Globus pallidus (tissue), 1 donor: Measurements from ENCODE around the gene PIP4K2C.
"Not testable (repeated sequence)": the region's sequence is repeated elsewhere in the genome, so short reads cannot be mapped to it uniquely, and the experiment has no call there.

Experiments used
- DNase-seq: peaks from one replicate; pipeline ENCODE4 v3.0.0-alpha.2; 2015; ENCODE audit warnings: low spot score

PIP4K2C gene

GRCh38 chr12:57560516-57560915, 30.5 kb upstream of the PIP4K2C start:
- DNase-seq: no peak

DNA sequence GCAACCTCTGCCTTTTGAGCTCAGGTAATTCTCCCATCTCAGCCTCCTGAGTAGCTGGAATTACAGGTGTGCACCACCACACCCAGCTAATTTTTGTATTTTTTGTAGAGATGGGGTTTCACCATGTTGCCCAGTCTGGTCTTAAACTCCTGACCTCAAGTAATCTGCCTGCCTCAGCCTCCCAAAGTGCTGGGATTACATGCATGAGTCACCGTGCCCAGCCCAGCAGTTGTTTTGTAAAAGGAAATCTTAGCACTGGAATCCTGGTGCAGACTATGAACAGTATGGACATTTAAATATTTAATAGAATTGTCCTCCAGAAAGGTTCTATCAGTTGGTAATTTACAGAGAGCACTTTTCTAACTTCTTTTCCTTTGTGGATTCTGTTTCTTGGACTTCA, 29.9 kb upstream of the PIP4K2C start:
- DNase-seq: not testable (repeated sequence)

DNA sequence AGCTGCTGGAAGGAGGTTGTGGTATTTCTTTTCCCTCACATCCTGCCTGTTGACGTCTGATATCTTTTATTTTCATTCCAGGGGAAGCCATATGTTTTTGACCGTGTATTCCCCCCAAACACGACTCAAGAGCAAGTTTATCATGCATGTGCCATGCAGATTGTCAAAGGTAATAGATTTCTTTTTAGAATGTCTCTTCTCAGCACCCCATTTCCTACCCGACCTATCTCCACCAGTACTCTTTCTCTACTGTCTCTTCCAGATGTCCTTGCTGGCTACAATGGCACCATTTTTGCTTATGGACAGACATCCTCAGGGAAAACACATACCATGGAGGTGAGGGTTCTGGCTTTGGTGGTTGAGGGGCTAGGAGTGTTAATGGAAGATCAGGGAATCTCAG, 27.6 kb upstream of the PIP4K2C start:
- DNase-seq: no peak

GRCh38 chr12:57564178-57564740, 26.7 kb upstream of the PIP4K2C start:
- no peak for DNase-seq

DNA sequence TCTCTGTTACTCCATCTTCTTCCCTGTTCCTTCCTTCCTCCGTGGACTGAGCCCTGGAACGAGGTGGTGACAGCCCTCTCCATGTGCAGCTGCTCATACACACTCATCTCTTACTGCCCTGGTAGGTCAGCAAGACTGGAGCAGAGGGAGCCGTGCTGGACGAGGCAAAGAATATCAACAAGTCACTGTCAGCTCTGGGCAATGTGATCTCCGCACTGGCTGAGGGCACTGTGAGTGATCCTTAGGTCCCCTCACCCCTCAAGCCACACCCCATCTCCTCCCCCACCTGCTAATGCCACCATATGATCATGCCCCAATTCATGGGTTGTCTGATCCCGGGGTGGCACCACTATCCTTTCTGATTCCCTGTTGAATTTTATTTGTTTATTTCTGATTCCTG, 22.2 kb upstream of the PIP4K2C start:
- DNase-seq: no peak

- no peak for DNase-seq
Measured at GRCh38 chr12:57569858-57570257, 21.1 kb upstream of the PIP4K2C start.

- not testable (repeated sequence) for DNase-seq
Measured at GRCh38 chr12:57570438-57570837, 20.6 kb upstream of the PIP4K2C start.

DNA sequence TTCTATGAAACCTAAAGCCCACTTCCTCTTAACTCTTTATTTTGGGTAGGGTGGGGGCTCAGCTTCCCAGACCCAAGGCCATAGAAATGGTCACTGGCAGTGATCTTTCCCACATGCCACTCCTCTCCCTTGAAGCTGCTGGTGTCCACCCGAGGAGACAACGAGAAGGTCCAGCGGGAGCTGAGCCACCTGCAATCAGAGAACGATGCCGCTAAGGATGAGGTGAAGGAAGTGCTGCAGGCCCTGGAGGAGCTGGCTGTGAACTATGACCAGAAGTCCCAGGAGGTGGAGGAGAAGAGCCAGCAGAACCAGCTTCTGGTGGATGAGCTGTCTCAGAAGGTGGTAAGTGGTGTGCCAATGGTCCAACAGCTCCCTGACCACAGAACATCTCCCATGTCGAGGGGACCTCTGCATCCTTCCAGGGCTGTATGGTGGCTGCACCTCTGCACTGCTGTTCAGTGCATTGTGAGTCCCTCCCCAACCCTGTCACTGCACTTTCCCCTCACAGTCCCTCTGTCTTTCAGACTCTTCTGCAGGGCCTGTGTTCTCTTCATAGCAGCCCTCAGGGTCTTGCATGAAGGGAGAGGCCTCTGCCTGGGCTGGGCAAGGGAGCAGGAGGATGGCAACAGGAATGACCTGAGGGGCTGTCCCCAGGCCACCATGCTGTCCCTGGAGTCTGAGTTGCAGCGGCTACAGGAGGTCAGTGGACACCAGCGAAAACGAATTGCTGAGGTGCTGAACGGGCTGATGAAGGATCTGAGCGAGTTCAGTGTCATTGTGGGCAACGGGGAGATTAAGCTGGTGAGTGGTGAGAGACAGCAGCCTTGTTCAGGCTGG, 18.8 kb upstream of the PIP4K2C start:
- DNase-seq: no peak

DNA sequence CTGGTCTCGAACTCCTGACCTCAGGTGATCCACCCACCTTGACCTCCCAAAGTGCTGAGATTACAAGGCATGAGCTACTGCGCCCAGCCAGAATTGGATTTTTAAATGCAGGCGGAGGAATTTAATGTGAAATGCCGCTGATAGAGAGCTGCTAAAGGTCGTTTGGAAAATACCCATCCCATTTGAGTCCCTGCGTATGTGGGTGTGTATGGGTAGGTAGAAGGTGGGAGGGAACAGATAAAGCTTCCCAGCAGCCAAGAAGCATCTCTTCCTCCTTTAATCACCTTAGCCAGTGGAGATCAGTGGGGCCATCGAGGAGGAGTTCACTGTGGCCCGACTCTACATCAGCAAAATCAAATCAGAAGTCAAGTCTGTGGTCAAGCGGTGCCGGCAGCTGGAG, 16.2 kb upstream of the PIP4K2C start:
- DNase-seq: no peak

DNA sequence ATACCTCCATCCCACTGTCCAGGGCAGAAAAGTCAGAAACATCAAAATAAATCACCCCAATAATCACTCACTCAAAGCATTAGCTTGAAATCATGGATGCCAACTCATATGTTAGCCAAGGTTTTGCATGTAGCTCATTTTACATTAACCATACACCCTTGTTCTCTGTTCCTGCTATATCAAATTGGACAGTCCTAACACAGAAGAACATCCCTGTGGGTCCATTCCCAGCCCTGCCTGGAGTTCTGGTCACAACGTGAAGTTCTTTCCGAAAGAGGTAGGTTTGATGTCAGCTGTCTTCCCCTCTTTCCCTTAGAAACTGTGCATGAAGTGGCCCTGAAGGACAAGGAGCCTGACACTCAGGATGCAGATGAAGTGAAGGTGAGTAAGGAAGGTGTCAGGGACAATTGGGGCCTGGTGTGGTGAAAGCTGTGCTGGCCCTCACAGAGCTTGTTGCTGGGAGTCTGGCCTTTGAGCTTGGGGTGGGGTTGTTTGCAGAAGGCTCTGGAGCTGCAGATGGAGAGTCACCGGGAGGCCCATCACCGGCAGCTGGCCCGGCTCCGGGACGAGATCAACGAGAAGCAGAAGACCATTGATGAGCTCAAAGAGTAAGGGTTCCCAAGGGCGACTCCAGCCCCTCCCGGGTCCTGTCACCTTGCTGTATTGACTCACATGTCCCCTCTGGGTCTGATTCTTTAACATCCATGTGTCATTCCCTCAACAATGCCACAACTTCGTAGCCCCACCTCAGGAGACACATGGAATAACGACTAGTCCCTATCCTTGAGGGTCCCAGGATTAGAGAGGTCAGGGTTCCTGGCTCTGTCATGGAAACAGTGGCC, 15.0 kb upstream of the PIP4K2C start:
- no peak for DNase-seq

DNA sequence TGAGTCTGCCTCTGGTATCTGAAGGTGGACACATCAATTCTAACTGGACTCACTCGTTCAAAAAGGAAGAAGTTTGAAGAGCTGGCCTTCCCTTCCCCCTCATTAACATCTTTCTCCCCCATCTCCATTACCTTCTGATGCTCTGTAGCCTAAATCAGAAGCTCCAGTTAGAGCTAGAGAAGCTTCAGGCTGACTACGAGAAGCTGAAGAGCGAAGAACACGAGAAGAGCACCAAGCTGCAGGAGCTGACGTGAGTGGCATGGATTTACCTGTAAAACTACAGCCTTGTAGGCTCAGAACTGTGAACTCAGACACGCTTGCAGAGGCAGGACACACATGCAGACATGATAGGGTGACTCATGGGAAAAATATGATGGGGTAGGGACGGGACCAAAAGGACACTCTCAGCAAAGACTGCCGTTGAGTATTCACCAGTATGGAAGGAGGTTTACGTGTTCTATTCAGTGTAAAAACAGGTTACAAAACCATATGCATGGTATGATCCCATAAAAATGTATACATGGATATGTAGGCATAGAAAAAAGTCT, 14.3 kb upstream of the PIP4K2C start:
- no peak for DNase-seq

DNA sequence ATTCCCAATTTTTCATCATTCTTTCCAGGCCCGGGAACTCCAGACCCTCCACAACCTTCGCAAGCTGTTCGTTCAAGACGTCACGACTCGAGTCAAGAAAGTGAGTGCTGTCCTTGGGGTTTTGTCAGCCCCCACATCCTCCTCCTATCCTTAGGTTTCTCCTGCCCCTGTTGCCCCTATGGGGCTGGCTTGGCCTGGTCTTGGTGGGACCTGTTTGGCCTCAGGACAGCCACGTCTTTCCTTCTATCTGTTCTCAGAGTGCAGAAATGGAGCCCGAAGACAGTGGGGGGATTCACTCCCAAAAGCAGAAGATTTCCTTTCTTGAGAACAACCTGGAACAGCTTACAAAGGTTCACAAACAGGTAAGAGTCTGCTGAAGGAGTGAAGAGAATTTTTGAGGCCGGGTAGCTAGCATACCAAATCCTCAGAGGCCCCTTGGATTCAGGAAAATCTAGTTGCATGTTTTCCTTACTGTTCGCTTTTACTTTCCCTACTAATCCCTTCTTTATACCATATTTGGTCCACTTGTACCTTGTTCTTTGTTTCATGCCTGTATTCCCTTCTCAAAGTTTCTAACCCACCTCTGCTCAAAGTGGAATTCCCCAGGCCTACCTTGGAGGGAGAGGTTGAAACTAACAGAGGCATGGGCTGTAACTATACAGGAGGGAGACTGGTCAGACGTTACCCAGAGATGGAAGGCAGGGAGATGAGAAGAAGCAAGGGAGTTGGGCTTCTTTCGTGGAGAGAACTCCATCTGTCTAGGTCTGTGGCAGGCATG, 12.8 kb upstream of the PIP4K2C start:
- DNase-seq: no peak

DNA sequence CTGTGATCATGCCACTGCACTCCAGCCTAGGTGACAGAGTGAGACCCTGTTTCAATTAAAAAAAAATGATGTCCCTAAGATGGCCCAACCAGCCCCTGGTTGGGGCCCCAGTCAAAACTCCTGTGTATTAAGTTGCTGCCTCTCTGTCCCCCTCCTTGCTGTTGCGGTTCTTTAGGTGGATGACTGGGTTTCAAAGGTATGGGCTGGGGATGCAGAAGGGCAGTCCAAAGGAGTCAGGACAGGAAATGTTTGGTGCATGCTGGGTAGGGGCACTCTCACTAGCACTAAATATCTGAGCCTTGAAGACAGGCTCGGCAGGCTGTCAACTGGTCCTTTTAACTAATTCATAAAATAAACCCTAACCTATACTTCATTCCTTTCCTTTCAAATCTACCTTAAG, 12.0 kb upstream of the PIP4K2C start:
- no peak for DNase-seq

DNA sequence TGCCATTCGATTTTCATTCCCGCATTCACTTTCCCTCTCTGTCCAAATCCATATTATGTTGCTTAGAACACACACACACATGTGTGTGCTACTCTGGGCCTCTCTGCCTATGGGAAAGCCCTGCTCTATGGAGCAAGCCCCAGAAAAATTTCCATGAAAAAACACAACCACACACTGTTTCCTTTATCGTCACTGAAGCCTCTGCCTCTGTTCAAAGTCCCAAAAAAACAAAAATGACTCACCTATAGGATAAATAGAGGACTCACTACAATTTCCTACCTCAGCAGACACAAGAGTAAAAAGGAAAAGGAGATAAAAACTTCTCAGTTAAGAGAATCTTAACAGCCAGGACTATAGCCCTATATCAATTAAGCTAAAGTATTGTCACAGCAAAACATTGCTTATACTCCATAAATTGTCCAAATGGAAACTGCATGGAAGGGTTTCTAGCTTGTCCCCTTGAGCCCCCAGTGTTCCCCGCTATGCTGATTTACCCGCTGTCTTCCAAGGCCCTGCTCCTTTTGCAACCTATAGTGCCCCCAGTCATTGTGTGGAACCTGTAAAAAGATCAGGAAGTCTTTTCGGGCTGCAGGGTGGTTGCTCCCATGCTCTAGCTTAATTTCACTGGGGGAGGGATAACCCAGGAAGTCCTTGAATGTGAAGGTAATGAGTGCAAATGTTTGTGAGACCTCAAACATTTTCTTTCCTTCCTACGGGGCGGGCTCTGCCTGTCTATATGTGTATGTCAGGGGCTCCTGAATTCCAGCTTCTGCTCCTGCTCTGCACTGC, 11.1 kb upstream of the PIP4K2C start:
- no peak for DNase-seq

DNA sequence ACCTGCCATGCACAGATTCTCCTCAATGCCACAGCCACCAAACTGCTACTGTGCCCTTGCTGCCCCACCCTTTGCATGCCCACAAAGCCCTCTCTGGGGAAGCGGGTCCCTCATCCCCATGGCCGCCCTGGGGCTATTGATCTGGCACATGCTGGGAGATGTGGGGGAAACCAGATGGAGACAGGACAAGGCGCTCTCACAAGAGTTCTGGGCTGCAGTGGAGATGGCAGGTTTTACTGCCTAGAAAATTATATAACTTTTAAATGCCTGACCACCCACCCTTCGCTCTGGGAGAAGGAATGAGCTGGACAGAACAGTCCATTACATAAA, 10.6 kb upstream of the PIP4K2C start:
- no peak for DNase-seq

GRCh38 chr12:57581802-57582201, 9.2 kb upstream of the PIP4K2C start:
- no peak for DNase-seq

DNA sequence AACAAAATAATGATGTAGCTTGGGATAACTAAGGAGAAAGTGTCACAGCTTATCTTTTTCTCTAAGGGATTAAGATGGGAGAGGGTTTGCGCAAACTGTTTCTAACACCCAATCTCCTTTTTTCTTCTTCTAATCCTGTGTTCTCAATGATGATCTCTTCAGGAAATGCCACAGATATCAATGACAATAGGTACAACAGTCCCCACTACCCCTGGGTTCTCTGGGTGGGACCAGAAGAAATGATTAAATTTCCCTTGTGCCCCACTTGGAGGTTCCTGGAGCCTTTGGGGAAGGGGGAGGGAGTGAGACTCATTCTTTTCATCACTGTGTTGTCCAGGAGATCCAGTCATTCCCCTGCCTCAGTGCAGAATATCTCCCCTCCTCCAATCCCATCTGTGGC, 8.6 kb upstream of the PIP4K2C start:
- DNase-seq: no peak

DNA sequence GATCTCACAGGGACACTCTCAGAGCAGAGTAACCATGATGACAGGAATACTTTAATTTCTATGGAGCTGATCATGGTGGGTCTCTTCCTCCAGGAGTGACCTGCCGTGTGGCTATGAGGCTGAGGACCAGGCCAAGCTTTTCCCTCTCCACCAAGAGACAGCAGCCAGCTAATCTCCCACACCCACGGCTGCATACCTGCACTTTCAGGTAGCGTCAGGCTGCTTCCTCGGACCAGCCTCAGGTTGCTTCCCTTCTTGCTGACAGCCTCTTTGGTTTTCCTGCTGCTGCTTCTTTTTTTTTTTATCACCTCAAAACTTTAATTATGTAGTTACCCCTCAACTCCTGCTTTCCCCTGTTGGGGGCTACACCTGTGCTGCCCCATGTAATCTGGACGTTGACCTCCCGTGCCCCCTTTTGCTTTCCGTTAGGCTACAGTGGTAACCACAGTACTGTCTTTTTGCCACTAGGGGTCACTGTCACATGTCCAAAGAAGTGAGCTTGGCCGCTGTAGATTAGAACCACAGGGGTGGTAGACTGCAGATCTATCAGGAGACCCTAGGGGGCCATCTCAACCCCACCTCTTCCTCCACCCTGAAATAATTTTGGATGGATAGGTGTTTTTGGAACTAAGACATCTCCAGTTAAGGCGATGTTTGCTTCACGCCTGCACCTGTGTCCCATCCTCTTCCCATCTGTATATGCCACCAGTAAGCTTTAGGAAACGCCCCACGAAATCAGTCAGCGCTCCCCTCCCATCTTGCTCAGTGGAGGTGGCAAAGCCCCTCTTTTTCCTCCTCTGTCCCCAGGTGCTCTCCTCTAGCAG, 7.8 kb upstream of the PIP4K2C start:
- peak; percentile 69 for DNase-seq

DNA sequence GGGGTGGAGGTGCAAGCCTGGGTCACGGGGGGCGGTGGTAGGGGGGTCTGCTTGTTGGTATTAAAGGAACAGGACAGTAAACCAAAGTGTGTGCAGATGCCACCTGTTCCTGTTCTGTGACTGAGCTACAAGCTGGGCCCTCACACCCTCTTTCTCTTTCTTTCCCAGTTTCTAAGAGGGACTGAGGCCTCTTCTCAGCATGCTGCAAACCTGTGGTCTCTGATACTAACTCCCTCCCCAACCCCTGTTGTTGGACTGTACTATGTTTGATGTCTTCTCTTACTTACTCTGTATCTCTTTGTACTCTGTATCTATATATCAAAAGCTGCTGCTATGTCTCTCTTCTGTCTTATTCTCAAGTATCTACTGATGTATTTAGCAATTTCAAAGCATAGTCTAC, 6.9 kb upstream of the PIP4K2C start:
- DNase-seq: no peak

DNA sequence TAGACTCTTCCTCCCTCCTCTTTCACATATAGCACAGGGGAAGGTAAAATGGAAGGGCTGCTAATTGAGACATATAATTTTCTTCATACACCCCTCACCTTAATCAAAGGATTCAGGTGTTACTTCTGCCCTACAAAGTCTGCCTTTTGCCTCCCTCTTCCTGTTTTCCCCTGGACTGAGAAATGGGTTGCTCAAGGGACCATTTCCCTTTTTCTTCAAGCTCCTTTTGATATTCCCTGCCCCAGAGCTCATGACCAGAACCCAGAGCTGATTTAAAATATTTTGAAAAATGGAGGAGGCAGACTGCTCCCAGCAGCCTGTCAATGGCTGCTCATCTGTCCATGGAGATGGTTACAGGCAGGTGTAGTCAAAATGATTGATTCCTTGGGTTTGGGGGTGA, 6.3 kb upstream of the PIP4K2C start:
- no peak for DNase-seq
